Measurements from ENCODE around the gene DENND1A.

Gene DENND1A

GRCh38 chr9:123527981-123528380 lies 401.9 kb downstream of the DENND1A start:
- no peak for DNase-seq (ENCODE audit: low read depth, low spot score)
- H3K27ac ChIP-seq = no peak overlapping the region

- no peak overlapping the region for H3K27ac ChIP-seq
- no peak for DNase-seq (ENCODE audit: low read depth, low spot score)
Measured at GRCh38 chr9:123525957-123526356, 404.0 kb downstream of the DENND1A start.

- H3K27ac ChIP-seq = no peak overlapping the region
- DNase-seq (ENCODE audit: low read depth, low spot score) = no peak
Measured at GRCh38 chr9:123525424-123525823, 404.5 kb downstream of the DENND1A start.

GRCh38 chr9:123524866-123525265 lies 405.1 kb downstream of the DENND1A start:
- DNase-seq (ENCODE audit: low read depth, low spot score) = no peak
- no peak overlapping the region for H3K27ac ChIP-seq

GRCh38 chr9:123523845-123524244 lies 406.1 kb downstream of the DENND1A start:
- DNase-seq (ENCODE audit: low read depth, low spot score) = no peak
- no peak overlapping the region for H3K27ac ChIP-seq

GRCh38 chr9:123523001-123523400 lies 406.9 kb downstream of the DENND1A start:
- DNase-seq (ENCODE audit: low read depth, low spot score) = no peak
- no peak overlapping the region for H3K27ac ChIP-seq

- no peak overlapping the region for H3K27ac ChIP-seq
- no peak for DNase-seq (ENCODE audit: low read depth, low spot score)
Measured at GRCh38 chr9:123522251-123522650, 407.7 kb downstream of the DENND1A start.

- no peak overlapping the region for H3K27ac ChIP-seq
- DNase-seq (ENCODE audit: low read depth, low spot score) = no peak
Measured at GRCh38 chr9:123518338-123518737, 411.6 kb downstream of the DENND1A start.

- no peak for DNase-seq (ENCODE audit: low read depth, low spot score)
- H3K27ac ChIP-seq = no peak overlapping the region
Measured at GRCh38 chr9:123517512-123517911, 412.4 kb downstream of the DENND1A start.

- H3K27ac ChIP-seq = no peak overlapping the region
- DNase-seq (ENCODE audit: low read depth, low spot score) = no peak
Measured at GRCh38 chr9:123514766-123515165, 415.2 kb downstream of the DENND1A start.

- H3K27ac ChIP-seq = no peak overlapping the region
- DNase-seq (ENCODE audit: low read depth, low spot score) = no peak
Measured at GRCh38 chr9:123513554-123513953, 416.4 kb downstream of the DENND1A start.

- no peak for DNase-seq (ENCODE audit: low read depth, low spot score)
- no peak overlapping the region for H3K27ac ChIP-seq
Measured at GRCh38 chr9:123511326-123512277, 418.3 kb downstream of the DENND1A start.

- DNase-seq (ENCODE audit: low read depth, low spot score) = no peak
- H3K27ac ChIP-seq = no peak overlapping the region
Measured at GRCh38 chr9:123509646-123510045, 420.3 kb downstream of the DENND1A start.

- no peak for DNase-seq (ENCODE audit: low read depth, low spot score)
- H3K27ac ChIP-seq = no peak overlapping the region
Measured at GRCh38 chr9:123508048-123508447, 421.9 kb downstream of the DENND1A start.

GRCh38 chr9:123505496-123505895 lies 424.4 kb downstream of the DENND1A start:
- no peak for DNase-seq (ENCODE audit: low read depth, low spot score)
- H3K27ac ChIP-seq = no peak overlapping the region

- DNase-seq (ENCODE audit: low read depth, low spot score) = no peak
- no peak overlapping the region for H3K27ac ChIP-seq
Measured at GRCh38 chr9:123500336-123500735, 429.6 kb downstream of the DENND1A start.

- DNase-seq (ENCODE audit: low read depth, low spot score) = no peak
- no peak overlapping the region for H3K27ac ChIP-seq
Measured at GRCh38 chr9:123497830-123498229, 432.1 kb downstream of the DENND1A start.

GRCh38 chr9:123495731-123496130 lies 434.2 kb downstream of the DENND1A start:
- no peak for DNase-seq (ENCODE audit: low read depth, low spot score)
- no peak overlapping the region for H3K27ac ChIP-seq

GRCh38 chr9:123493627-123494026 lies 436.3 kb downstream of the DENND1A start:
- no peak overlapping the region for H3K27ac ChIP-seq
- DNase-seq (ENCODE audit: low read depth, low spot score) = no peak

GRCh38 chr9:123490688-123491087 lies 439.2 kb downstream of the DENND1A start:
- no peak overlapping the region for H3K27ac ChIP-seq
- DNase-seq (ENCODE audit: low read depth, low spot score) = no peak

GRCh38 chr9:123488722-123489321 lies 441.1 kb downstream of the DENND1A start:
- no peak overlapping the region for H3K27ac ChIP-seq
- DNase-seq (ENCODE audit: low read depth, low spot score) = no peak

All from epithelial cell of prostate (primary cell).